ENCODE results near the gene PGM2. TPM values are rescaled to one million over a fixed set of nuclear protein-coding genes. Genes with fewer than 3 reads are reported as not detected.

The PGM2 gene
- total RNA-seq, 1 experiment from 2014 or later = 31.0 TPM

DNA sequence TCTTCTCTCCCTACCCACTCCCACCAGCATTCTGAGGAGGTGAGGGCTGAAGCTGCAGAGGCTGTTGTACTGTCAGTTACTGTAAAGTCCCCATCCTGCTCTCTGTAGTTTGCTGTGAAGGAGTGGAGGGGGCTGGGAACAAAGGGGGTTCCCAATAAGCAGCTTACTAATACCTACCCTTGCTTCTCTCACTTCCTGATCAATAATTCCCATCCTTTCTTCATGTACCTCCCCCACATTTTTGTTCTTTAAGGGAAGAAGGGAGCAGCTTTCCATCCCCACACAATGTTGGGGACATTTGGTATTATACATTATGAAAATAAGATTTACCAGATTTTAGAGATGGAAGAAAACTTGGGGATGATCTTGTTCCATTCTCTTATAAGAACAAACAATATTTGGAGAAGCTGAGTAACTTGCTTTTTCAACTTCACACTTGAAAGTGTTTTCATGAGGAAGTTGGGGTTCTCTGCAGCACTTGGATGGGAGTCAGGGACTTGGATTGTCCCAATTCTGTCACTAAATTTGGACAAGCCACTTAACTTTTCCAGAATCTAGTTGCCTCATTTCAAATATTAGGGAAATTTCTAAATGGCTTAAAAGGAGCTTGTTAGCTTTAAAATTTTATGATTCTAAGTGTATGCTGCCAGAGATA is 69.8 kb downstream of the PGM2 start:
- intact Hi-C loops (cut with micrococcal nuclease; ENCODE audit: unreplicated experiment) = no loop called here
- peaks cover 62% of the 10 kb centered on the region for H3K27me3 ChIP-seq (replicated peaks; ENCODE audit: insufficient read depth, low read depth, low read length, poor library complexity)
- H3K9me3 ChIP-seq (ENCODE audit: low read depth, low read length, poor library complexity, severe bottlenecking) = no peaks in the 10 kb centered on the region
- no peak overlapping the region for H3K27ac ChIP-seq (ENCODE audit: low read depth, low read length, poor library complexity, severe bottlenecking)
- DNase-seq (ENCODE audit: low spot score) = no peak
- H3K4me1 ChIP-seq (ENCODE audit: insufficient read depth, low read length, poor library complexity, severe bottlenecking) = no peaks in the 10 kb centered on the region
- TF ChIP-seq EZH2 (IDR thresholded peaks at IDR 0.05; ENCODE audit: borderline replicate concordance, low read depth, low read length, poor library complexity, severe bottlenecking) (no peak), CTCF (conservative IDR thresholded peaks at IDR 0.05; ENCODE audit: low read depth, low read length) (no peak)
- H3K4me3 ChIP-seq (ENCODE audit: low read depth, low read length, poor library complexity, severe bottlenecking) = no peak overlapping the region
- H3K36me3 ChIP-seq (ENCODE audit: insufficient read depth, low read length, poor library complexity, severe bottlenecking) = no peaks in the 10 kb centered on the region
- POLR2A ChIA-PET (ENCODE audit: low non-redundant PET) = no interaction called here
- no TSS peak for BruUV-seq (replicated peaks)
- CTCF ChIA-PET = no interaction called here

DNA sequence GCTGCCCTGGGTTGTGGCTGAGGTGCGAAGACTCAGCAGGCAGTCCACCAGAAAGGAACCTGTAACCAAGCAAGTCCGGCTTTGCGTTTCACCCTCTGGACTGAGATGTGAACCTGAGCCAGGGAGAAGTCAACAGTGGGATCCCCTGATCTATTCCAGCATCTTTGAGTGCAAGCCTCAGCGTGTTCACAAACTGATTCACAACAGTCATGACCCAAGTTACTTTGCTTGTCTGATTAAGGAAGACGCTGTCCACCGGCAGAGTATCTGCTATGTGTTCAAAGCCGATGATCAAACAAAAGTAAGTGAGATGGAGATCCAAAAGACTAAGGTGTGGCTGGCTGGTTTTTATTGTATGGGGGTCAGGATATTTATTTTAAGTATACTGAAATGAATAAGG is 75.7 kb downstream of the PGM2 start:
- TF ChIP-seq EZH2 (IDR thresholded peaks at IDR 0.05; ENCODE audit: borderline replicate concordance, low read depth, low read length, poor library complexity, severe bottlenecking) = no peak
- TF ChIP-seq CTCF (conservative IDR thresholded peaks at IDR 0.05; ENCODE audit: low read depth, low read length) = no peak
- Histone ChIP-seq H3K27me3 (replicated peaks; ENCODE audit: insufficient read depth, low read depth, low read length, poor library complexity) (peaks cover 17% of the 10 kb centered on the region), H3K9me3 (ENCODE audit: low read depth, low read length, poor library complexity, severe bottlenecking) (no peaks in the 10 kb centered on the region), H3K4me3 (ENCODE audit: low read depth, low read length, poor library complexity, severe bottlenecking) (no peak overlapping the region), H3K27ac (ENCODE audit: low read depth, low read length, poor library complexity, severe bottlenecking) (no peak overlapping the region), H3K4me1 (ENCODE audit: insufficient read depth, low read length, poor library complexity, severe bottlenecking) (no peaks in the 10 kb centered on the region), H3K36me3 (ENCODE audit: insufficient read depth, low read length, poor library complexity, severe bottlenecking) (no peaks in the 10 kb centered on the region)
- no peak for DNase-seq (ENCODE audit: low spot score)
- intact Hi-C loops (cut with micrococcal nuclease; ENCODE audit: unreplicated experiment) = no loop called here
- CTCF ChIA-PET = no interaction called here
- POLR2A ChIA-PET (ENCODE audit: low non-redundant PET) = no interaction called here
- BruUV-seq (replicated peaks) = no TSS peak

DNA sequence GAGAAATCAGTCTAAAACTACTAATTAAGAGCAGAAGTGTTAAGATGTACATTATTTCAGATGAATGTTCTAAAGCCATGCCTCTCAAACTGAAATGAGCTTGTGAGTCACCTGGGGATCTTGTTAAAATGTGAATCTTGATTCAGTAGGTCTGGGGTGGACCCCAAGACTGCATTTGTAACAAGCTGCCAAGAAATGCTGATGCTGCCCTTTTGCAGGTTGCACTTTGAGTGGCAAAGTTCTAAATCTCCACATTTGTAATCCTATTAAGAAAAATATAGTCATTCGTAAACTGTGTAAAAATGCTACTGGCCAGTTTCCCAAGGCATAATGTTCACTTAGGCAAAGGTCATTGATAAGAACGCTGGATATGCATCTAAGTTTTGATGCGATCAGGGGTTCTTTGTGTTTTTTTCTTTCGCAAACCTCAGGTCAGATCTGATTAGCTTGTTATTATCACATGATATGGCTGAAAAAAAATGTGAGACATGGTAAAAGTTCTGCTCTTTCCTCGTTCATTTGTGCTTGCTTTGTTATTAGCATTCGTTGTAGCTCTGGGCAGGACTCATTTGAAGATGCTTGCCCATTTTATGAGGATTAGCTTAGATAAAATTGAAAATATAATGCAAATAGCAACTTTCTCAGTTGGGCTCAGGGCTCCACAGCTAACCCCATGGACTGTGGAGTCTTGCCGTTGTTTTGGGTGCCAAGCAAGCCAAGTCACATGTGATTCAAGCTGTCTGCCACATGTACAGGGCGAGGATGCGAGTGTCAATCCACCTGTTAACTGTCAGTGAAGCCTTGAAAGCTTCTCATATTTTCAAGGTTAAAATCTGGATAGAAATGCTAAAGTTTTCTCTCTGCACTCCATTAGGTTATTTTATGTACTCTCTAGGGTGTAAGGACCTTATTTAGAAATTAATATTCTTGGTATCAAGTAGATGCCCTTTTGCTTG is 76.5 kb downstream of the PGM2 start:
- peaks cover 13% of the 10 kb centered on the region for H3K27me3 ChIP-seq (replicated peaks; ENCODE audit: insufficient read depth, low read depth, low read length, poor library complexity)
- BruUV-seq (replicated peaks) = no TSS peak
- no peaks in the 10 kb centered on the region for H3K36me3 ChIP-seq (ENCODE audit: insufficient read depth, low read length, poor library complexity, severe bottlenecking)
- no peak overlapping the region for H3K27ac ChIP-seq (ENCODE audit: low read depth, low read length, poor library complexity, severe bottlenecking)
- CTCF ChIA-PET = no interaction called here
- H3K4me1 ChIP-seq (ENCODE audit: insufficient read depth, low read length, poor library complexity, severe bottlenecking) = no peaks in the 10 kb centered on the region
- DNase-seq (ENCODE audit: low spot score) = no peak
- H3K9me3 ChIP-seq (ENCODE audit: low read depth, low read length, poor library complexity, severe bottlenecking) = no peaks in the 10 kb centered on the region
- TF ChIP-seq EZH2 (IDR thresholded peaks at IDR 0.05; ENCODE audit: borderline replicate concordance, low read depth, low read length, poor library complexity, severe bottlenecking) = no peak
- no peak for TF ChIP-seq CTCF (conservative IDR thresholded peaks at IDR 0.05; ENCODE audit: low read depth, low read length)
- POLR2A ChIA-PET (ENCODE audit: low non-redundant PET) = no interaction called here
- intact Hi-C loops (cut with micrococcal nuclease; ENCODE audit: unreplicated experiment) = no loop called here
- no peak overlapping the region for H3K4me3 ChIP-seq (ENCODE audit: low read depth, low read length, poor library complexity, severe bottlenecking)

All from A673 (cell line).